Activated T-cell treated with anti-CD3 and anti-CD28 coated beads, Interleukin-2, amount 50 U/mL, for 72 hours (primary cell): Measurements from ENCODE around the gene PRDM16. TPM values are rescaled to one million over a fixed set of nuclear protein-coding genes. Genes with fewer than 3 reads are reported as not detected.

Source experiments
- ATAC-seq, 2 donors: fragments of 150-1000 bp; cut with Tn5 transposase; replicated peaks in 1 of 2; 2 replicates each; pipeline ENCODE4 v1.10.0; 2021; ENCODE audit warnings: moderate library complexity in 2 of 2, mild to moderate bottlenecking in 1 of 2
- DNase-seq, 2 donors: peaks; one replicate each; pipeline ENCODE4 v3.0.0; 2021 to 2022; ENCODE audit warnings: mixed read lengths in 1 of 2
- H3K27ac Mint-ChIP-seq: one replicate; pipeline ENCODE4 v1.8.0; 2022; ENCODE audit warnings: mild to moderate bottlenecking, moderate library complexity, mixed read lengths
- H3K27me3 Mint-ChIP-seq: one replicate; pipeline ENCODE4 v1.8.0; 2022; ENCODE audit warnings: low read depth, mixed read lengths
- H3K36me3 Mint-ChIP-seq, 2 donors: one replicate each; pipeline ENCODE4 v1.8.0; 2022; ENCODE audit warnings: mixed read lengths in 2 of 2, mild to moderate bottlenecking in 1 of 2; ENCODE audit not compliant: insufficient read depth in 2 of 2
- H3K4me1 Mint-ChIP-seq: one replicate; pipeline ENCODE4 v1.8.0; 2022; ENCODE audit warnings: low read depth, mixed read lengths
- H3K4me3 Mint-ChIP-seq, 2 donors: one replicate each; pipeline ENCODE4 v1.8.0; 2022; ENCODE audit warnings: mild to moderate bottlenecking in 2 of 2, mixed read lengths in 2 of 2, moderate library complexity in 2 of 2
- H3K9me3 Mint-ChIP-seq, 2 donors: one replicate each; pipeline ENCODE4 v1.8.0; 2022; ENCODE audit warnings: mixed read lengths in 2 of 2
- total RNA-seq, 2 donors: library from RNA; stranded (reverse); gene quantifications; one replicate each; pipeline ENCODE4 v1.2.3, GENCODE V29; 2022

Gene PRDM16
- total RNA-seq, 2 donors from 2014 or later, result 0.77 to 1.7 TPM

GRCh38 chr1:3327936-3328590, 259.1 kb downstream of the PRDM16 start:
- H3K36me3 Mint-ChIP-seq, result no peaks in the 10 kb centered on the region
- H3K4me1 Mint-ChIP-seq, result no peaks in the 10 kb centered on the region
- ATAC-seq, result no peak

GRCh38 chr1:3329640-3330281, 260.8 kb downstream of the PRDM16 start:
- no peaks in the 10 kb centered on the region for H3K4me1 Mint-ChIP-seq
- H3K36me3 Mint-ChIP-seq, result no peaks in the 10 kb centered on the region
- no peaks in the 10 kb centered on the region for H3K9me3 Mint-ChIP-seq
- no peak overlapping the region for H3K4me3 Mint-ChIP-seq
- no peak for DNase-seq
- ATAC-seq, result no peak
- peaks cover 7% of the 10 kb centered on the region for H3K27me3 Mint-ChIP-seq
- H3K27ac Mint-ChIP-seq, result no peak overlapping the region

More at GRCh38 chr1:3327936-3328590, 259.1 kb downstream of the PRDM16 start:
- Mint-ChIP-seq H3K27me3 (peaks cover 7% of the 10 kb centered on the region), H3K9me3 (no peaks in the 10 kb centered on the region), H3K4me3 (no peak overlapping the region), H3K27ac (no peak overlapping the region)
- no peak for DNase-seq

- Mint-ChIP-seq H3K36me3 (no peaks in the 10 kb centered on the region), H3K4me3 (no peak overlapping the region), H3K27ac (no peak overlapping the region), H3K27me3 (peaks cover 6% of the 10 kb centered on the region), H3K4me1 (no peaks in the 10 kb centered on the region), H3K9me3 (no peaks in the 10 kb centered on the region)
- ATAC-seq (no peak), DNase-seq (no peak)
These were observed 261.8 kb downstream of the PRDM16 start for GRCh38 chr1:3330771-3331245.

GRCh38 chr1:3331564-3331963, 262.6 kb downstream of the PRDM16 start:
- Mint-ChIP-seq H3K4me1 (no peaks in the 10 kb centered on the region), H3K27ac (no peak overlapping the region), H3K36me3 (no peaks in the 10 kb centered on the region), H3K4me3 (no peak overlapping the region), H3K9me3 (no peaks in the 10 kb centered on the region), H3K27me3 (no peaks in the 10 kb centered on the region)
- DNase-seq (no peak), ATAC-seq (no peak)

- H3K27me3 Mint-ChIP-seq, result no peaks in the 10 kb centered on the region
- no peaks in the 10 kb centered on the region for H3K9me3 Mint-ChIP-seq
- H3K36me3 Mint-ChIP-seq, result no peaks in the 10 kb centered on the region
- no peak for DNase-seq
- no peak overlapping the region for H3K27ac Mint-ChIP-seq
- ATAC-seq, result no peak
- H3K4me3 Mint-ChIP-seq, result no peak overlapping the region
- no peaks in the 10 kb centered on the region for H3K4me1 Mint-ChIP-seq
These were observed 263.0 kb downstream of the PRDM16 start for GRCh38 chr1:3332043-3332442.

- no peaks in the 10 kb centered on the region for H3K4me1 Mint-ChIP-seq
- no peaks in the 10 kb centered on the region for H3K36me3 Mint-ChIP-seq
- no peak overlapping the region for H3K27ac Mint-ChIP-seq
- no peaks in the 10 kb centered on the region for H3K9me3 Mint-ChIP-seq
- no peak for ATAC-seq
- H3K4me3 Mint-ChIP-seq, result no peak overlapping the region
- H3K27me3 Mint-ChIP-seq, result no peaks in the 10 kb centered on the region
- no peak for DNase-seq
These were observed 263.7 kb downstream of the PRDM16 start for GRCh38 chr1:3332662-3333061.

- H3K36me3 Mint-ChIP-seq, result no peaks in the 10 kb centered on the region
- ATAC-seq, result no peak
- no peak for DNase-seq
- no peak overlapping the region for H3K27ac Mint-ChIP-seq
- H3K4me1 Mint-ChIP-seq, result no peaks in the 10 kb centered on the region
- H3K4me3 Mint-ChIP-seq, result no peak overlapping the region
- H3K9me3 Mint-ChIP-seq, result no peaks in the 10 kb centered on the region
- H3K27me3 Mint-ChIP-seq, result no peaks in the 10 kb centered on the region
These were observed 264.9 kb downstream of the PRDM16 start for GRCh38 chr1:3333903-3334302.

GRCh38 chr1:3334366-3334765, 265.4 kb downstream of the PRDM16 start:
- DNase-seq, result no peak
- Mint-ChIP-seq H3K27ac (no peak overlapping the region), H3K9me3 (no peaks in the 10 kb centered on the region), H3K27me3 (no peaks in the 10 kb centered on the region), H3K4me3 (no peak overlapping the region), H3K4me1 (no peaks in the 10 kb centered on the region), H3K36me3 (no peaks in the 10 kb centered on the region)
- no peak for ATAC-seq

- ATAC-seq, result no peak
- H3K36me3 Mint-ChIP-seq, result no peaks in the 10 kb centered on the region
- H3K27ac Mint-ChIP-seq, result no peak overlapping the region
These were observed 267.0 kb downstream of the PRDM16 start for GRCh38 chr1:3335754-3336640.

GRCh38 chr1:3336641-3337630, 267.9 kb downstream of the PRDM16 start:
- no peaks in the 10 kb centered on the region for H3K4me1 Mint-ChIP-seq
- H3K4me3 Mint-ChIP-seq, result no peak overlapping the region
- DNase-seq, result no peak
- no peaks in the 10 kb centered on the region for H3K9me3 Mint-ChIP-seq
- ATAC-seq, result no peak
- no peaks in the 10 kb centered on the region for H3K36me3 Mint-ChIP-seq
- H3K27ac Mint-ChIP-seq, result no peak overlapping the region
- no peaks in the 10 kb centered on the region for H3K27me3 Mint-ChIP-seq

More at GRCh38 chr1:3335754-3336640, 267.0 kb downstream of the PRDM16 start:
- H3K27me3 Mint-ChIP-seq, result no peaks in the 10 kb centered on the region
- no peak for DNase-seq
- no peaks in the 10 kb centered on the region for H3K9me3 Mint-ChIP-seq
- no peak overlapping the region for H3K4me3 Mint-ChIP-seq
- H3K4me1 Mint-ChIP-seq, result no peaks in the 10 kb centered on the region

- no peak for ATAC-seq
- H3K4me3 Mint-ChIP-seq, result no peak overlapping the region
- H3K27ac Mint-ChIP-seq, result no peak overlapping the region
- no peaks in the 10 kb centered on the region for H3K4me1 Mint-ChIP-seq
- H3K36me3 Mint-ChIP-seq, result no peaks in the 10 kb centered on the region
- DNase-seq, result no peak
- no peaks in the 10 kb centered on the region for H3K9me3 Mint-ChIP-seq
- H3K27me3 Mint-ChIP-seq, result no peaks in the 10 kb centered on the region
These were observed 269.1 kb downstream of the PRDM16 start for GRCh38 chr1:3337798-3338724.

- Mint-ChIP-seq H3K36me3 (no peaks in the 10 kb centered on the region), H3K9me3 (no peaks in the 10 kb centered on the region)
- DNase-seq, result no peak
These were observed 269.7 kb downstream of the PRDM16 start for GRCh38 chr1:3338725-3339070.

More at GRCh38 chr1:3338725-3339070, 269.7 kb downstream of the PRDM16 start:
- no peak for ATAC-seq
- Mint-ChIP-seq H3K27ac (no peak overlapping the region), H3K4me3 (no peak overlapping the region), H3K27me3 (no peaks in the 10 kb centered on the region), H3K4me1 (no peaks in the 10 kb centered on the region)
